HG02588 (cell line): ENCODE measurements around the gene SP3.

ENCODE experiments used
- ATAC-seq: cut with Tn5 transposase; IDR thresholded peaks from one replicate; pipeline ENCODE4 v1.9.1; 2021; ENCODE audit warnings: mild to moderate bottlenecking, moderate library complexity; ENCODE audit not compliant: unreplicated experiment

The SP3 gene

GRCh38 chr2:173965372-173966025 lies at the start of gene SP3:
Gene SP3 (minus strand): TSS chr2:173965373. CDS start chr2:173965171, 202 bp downstream.
- peak; percentile 71 for ATAC-seq

DNA sequence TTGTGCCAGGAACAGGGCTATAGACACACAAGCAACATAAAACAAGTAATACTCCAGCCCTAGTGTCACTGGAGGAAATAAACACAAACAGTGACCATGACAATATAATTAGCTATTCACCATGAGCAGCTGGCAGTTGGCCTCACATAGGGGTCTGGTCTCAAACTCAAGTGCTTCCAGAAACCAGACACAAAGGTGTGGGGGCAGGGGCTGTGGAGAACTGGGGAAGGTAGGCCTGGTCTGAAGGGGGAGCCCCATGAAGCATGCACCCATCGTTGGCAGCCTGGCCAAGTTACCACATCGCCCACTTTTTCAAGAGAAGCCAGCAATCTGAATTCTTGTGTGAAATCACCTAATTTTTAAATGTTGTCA lies 49.5 kb upstream of the SP3 start:
- ATAC-seq = no peak

DNA sequence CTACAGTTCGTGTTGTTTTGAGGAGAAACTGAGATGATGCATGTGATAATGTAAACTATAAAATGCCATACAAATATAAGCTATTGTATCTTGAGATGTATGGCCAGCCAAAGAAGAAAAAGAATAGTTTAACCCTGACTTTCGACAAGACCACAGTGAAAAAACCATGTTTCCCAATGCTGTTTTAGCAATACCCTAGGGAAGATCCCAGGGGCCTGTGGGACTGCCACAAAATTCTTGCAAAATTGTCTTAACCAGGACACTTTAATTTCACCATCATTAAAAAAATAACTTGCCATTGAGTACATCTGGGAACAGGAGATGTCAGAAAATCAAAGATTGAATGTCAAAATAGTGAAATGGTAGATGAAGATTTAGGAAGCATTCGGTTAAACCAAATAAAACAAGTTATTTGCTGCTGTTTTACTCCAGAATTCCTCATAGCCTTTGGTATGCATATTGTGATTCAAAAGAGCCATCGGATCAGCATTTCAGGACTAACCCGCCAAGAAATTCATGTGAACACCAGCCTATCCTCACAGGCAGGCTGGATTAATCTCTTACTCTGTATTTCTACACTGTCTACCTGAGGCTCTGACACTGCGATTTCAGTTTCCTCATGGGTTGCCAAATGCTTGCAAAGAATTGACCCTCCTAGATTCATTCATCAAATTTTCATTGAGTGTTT lies 49.0 kb upstream of the SP3 start:
- ATAC-seq = no peak

DNA sequence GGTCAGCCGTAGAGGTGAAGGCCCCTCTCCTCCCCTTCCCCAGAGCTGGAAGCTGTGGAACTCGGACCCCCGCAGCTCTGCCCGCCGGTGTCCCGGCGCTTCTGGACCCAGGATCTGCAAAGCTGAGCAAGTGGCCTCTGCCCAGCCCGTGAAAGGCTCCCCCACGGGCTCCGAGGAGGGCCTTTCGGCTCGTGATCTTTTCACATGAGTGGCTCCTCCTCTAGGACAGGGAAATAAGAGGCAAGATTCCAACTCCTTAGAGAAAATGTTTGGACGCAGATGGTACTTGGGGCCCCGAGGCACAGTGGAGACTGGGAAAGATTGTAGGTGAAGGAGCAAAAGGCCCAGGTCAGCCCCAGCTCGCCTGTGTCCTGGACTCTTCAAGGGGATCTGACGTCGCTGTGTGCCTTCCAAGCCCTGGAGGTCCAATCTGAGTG lies 48.2 kb upstream of the SP3 start:
- no peak for ATAC-seq

GRCh38 chr2:174012347-174013314 lies 47.5 kb upstream of the SP3 start:
- ATAC-seq = no peak

- ATAC-seq = no peak
Observed at GRCh38 chr2:174011796-174012195, 46.6 kb upstream of the SP3 start.

DNA sequence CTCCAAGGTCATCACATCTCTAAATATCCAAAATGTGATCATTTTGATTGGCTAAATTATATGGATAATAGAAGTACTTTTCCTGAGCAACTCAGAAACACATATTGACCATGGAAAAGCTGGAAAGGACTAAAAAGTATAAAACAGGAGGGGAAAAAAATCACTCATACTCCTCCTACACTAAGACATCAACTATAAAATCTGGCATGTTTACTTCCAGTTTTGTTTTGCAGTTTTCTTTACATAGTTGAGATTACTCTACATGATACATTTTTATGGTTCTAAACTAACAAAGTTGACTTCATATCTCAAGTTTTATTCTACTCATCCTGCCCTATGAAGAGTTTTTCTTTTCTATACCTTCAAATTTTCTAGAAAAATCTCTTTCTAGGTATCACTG lies 46.0 kb upstream of the SP3 start:
- no peak for ATAC-seq

DNA sequence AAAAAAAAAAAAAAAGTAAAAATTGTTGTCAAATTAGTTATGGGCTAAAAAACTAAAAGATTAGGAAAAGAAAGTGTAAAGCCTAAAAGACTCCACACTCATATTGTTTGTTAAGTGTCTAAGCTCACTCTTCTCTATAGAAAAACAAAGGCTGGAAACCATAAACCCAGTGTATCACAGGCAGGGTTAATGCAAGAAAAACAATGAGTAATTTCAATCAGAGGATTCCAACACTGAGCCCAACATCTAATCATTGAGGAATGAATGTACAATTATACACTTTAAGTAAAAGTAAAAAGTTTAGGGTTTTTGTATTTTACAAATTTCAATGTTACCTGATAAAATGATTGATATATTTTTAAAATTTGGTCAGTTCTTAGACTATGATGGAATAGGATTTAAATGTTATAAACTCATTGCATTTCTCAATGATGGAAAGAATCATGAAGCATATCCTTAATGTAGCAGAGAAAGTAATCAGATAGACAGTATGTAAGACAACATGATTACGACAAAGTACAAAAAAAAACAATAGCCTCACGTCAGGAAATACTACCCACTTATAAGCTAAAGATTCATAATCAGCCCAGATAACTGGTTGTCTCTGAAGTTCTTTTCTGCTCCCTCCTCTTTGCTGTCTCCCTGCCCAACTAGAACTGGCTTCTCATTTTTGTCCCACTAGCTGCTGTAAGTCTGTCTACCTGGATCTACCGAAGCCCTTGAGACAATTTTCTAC lies 44.5 kb upstream of the SP3 start:
- ATAC-seq = no peak

GRCh38 chr2:174008720-174009119 lies 43.5 kb upstream of the SP3 start:
- ATAC-seq = no peak

DNA sequence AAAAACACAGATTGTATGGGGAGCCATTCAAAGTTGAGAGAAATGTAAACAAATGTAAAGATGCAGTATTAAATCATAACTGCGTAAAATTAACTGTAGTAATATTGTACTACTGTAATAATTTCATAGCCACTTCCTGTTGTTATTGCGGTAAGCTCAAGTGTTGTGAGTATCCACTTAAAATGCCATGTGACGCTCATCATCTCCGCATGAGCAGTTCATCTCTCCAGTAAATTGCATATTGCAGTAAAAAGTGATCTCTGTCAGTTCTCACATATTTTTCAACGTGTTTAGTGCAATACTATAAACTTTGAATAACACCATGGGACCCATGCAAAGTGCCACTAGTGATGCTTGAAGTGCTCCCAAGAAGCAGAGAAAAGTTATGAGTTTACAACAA lies 41.8 kb upstream of the SP3 start:
- ATAC-seq = no peak

- no peak for ATAC-seq
Observed at GRCh38 chr2:174005801-174006419, 40.7 kb upstream of the SP3 start.

GRCh38 chr2:174004905-174005605 lies 39.9 kb upstream of the SP3 start:
- ATAC-seq = peak; percentile 76

DNA sequence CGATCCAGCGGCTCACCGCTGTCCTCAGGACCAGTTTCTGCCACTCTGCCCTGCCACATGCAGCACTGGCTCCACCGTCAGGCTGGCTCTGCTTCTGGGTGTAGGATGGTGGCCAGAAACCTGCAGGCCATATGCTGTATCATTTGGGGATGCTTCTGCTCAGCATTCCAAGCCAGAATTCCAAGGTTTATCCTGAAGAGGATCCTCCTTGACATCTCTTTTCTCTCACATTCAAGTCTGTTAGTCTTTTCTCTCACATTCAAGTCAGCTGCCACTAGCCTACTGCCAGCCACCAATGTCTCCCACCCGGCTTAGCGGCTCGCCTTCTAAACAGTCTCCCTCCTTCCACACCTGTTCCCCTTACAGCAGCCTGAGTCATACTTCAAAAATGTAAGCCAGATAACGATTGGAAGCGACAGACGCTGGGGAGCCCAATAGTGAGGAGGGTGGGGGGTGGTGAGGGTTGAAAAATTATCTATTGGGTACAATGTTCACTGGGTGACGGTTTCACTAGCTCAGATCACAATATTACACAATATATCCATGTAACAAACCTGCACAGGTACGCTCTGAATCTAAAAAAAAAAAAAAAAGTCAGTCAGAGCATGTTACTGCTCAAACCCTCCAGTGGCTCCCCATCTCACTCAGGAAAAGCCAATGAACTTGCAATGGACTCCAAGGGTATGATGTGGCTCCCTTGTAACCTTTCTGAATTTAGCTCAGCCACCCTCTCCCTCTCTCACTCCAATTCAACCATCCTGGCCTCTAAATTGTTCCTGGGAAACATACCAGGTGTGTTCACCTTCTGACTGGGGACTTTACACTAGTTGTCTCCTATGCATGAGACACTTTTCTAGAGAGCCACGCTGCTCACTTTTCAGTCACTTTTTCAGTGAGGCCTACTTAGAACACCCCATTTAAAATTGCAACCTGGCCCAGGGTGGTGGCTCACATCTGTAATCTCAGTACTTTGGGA lies 38.8 kb upstream of the SP3 start:
- no peak for ATAC-seq

DNA sequence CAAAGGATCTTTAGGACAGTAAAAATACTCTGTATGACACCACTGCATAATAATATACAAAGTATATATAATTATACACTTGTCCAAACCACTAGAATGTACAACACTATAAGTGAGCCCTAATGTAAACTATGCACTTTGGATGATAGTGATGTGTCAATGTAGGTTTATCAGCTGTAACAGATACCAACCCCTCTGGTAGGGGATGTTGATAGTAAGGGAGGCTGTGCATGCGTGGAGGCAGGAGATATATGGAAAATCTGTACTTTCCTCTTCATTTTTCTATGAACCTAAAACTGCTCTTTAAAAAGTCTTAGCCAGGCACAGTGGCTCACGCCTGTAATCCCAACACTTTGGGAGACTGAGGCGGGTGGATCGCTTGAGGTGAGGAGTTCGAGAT lies 37.5 kb upstream of the SP3 start:
- no peak for ATAC-seq

DNA sequence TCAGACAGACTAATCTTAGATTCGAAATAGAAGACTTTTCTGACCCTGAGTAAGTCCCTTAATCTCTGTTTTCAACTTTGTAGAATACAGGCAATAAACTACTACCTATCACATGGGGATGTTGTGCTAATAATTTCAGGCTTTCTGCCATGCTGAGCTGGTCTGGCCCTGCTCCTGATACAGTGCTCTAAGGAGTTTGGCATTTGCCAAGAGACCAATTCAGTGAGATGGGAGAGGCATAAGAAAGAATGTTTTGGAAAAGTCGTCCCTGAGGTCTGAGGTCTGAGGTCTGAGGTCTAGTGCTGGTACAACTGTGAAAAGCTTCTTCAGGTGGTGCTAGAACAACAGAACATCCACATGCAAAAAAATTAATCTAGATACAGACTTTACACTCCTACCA lies 35.9 kb upstream of the SP3 start:
- no peak for ATAC-seq

- ATAC-seq = no peak
Observed at GRCh38 chr2:173999724-174000123, 34.6 kb upstream of the SP3 start.

- no peak for ATAC-seq
Observed at GRCh38 chr2:173999272-173999671, 34.1 kb upstream of the SP3 start.

DNA sequence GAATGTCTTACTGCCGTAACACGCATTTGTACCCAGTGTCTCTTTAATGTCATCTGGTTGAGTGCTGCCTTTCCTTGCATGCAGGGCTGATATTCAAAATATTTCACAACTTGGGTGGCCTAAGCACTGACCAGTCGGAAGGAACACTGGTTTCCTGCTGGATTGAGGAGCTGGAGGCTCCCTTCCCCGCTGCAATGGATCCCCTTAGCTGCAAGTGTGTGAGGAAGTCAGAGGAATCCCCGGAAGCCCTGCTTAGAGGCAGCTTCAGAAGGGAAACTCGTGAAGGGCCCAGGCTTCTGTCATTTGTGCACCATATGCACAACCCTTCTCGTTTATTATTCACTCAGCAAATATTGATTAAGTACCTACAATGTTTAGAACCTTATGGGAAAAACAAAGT lies 33.2 kb upstream of the SP3 start:
- ATAC-seq = no peak

GRCh38 chr2:173997753-173998152 lies 32.6 kb upstream of the SP3 start:
- ATAC-seq = no peak
